HepG2 (cell line): ENCODE data around the gene DLG1. TPM values are rescaled to one million over a fixed set of nuclear protein-coding genes. Genes with fewer than 3 reads are reported as not detected.

ENCODE experiments used
- DMAP1 ChIP-seq: IDR thresholded peaks from 2 replicates; pipeline ENCODE4 v1.6.1; 2016
- HMGA1 ChIP-seq: sonication (generic); formaldehyde crosslinking; conservative IDR thresholded peaks from 2 replicates; pipeline ENCODE4 v1.4.0; 2020; ENCODE audit warnings: missing genetic modification reagents
- KLF12 ChIP-seq: sonication (generic); formaldehyde crosslinking; IDR thresholded peaks from 2 replicates; pipeline ENCODE4 v1.4.0; 2020; ENCODE audit warnings: missing genetic modification reagents, borderline replicate concordance
- NFE2L2 ChIP-seq: fragments of 150-350 bp; IDR thresholded peaks from 2 replicates; pipeline ENCODE4 v1.6.1; 2014; ENCODE audit warnings: low read length
- ZFAT ChIP-seq: sonication (generic); formaldehyde crosslinking; conservative IDR thresholded peaks from 2 replicates; pipeline ENCODE4 v1.8.1; 2023; ENCODE audit warnings: missing genetic modification reagents, inconsistent platforms
- ZNF773 ChIP-seq: sonication (generic); formaldehyde crosslinking; IDR thresholded peaks from 2 replicates; pipeline ENCODE4 v1.4.0; 2020; ENCODE audit warnings: missing genetic modification reagents, borderline replicate concordance
- ZNF850 ChIP-seq: sonication (generic); formaldehyde crosslinking; conservative IDR thresholded peaks from 2 replicates; pipeline ENCODE4 v1.9.0; 2021; ENCODE audit warnings: mild to moderate bottlenecking, missing genetic modification reagents
- polyA plus RNA-seq, 8 experiments: library from polyadenylated mRNA; depleted of rRNA in 3 of 8; stranded (reverse) in 7 of 8; unstranded in 1 of 8; fragments of >200 nt; fragmentation: Illumina TruSeq in 4 of 8; extraction: Trizol in 4 of 8; gene quantifications; 2 replicates each; pipeline versions ENCODE4 v1.2.1 to v1.2.3, GENCODE V29; 2011 to 2016; ENCODE audit warnings: low read depth in 4 of 8, missing spikeins in 1 of 8, mixed read lengths in 1 of 8; ENCODE audit not compliant: insufficient read depth in 1 of 8
- total RNA-seq, 5 experiments: library from RNA; depleted of rRNA; stranded (reverse); fragments of >200 nt; fragmentation: Illumina TruSeq; extraction: Trizol; gene quantifications; 2 replicates each; pipeline ENCODE4 v1.2.3, GENCODE V29; 2016; ENCODE audit warnings: low read depth in 1 of 5
- TF ChIP-seq, protein P1 (sequence below): sonication (generic); formaldehyde crosslinking; IDR thresholded peaks from 2 replicates; pipeline ENCODE4 v1.5.0; 2020; ENCODE audit warnings: missing genetic modification reagents, mild to moderate bottlenecking, borderline replicate concordance
- TF ChIP-seq, protein P2 (sequence below), 2 experiments: sonication (generic) in 1 of 2; formaldehyde crosslinking in 1 of 2; IDR thresholded peaks; 2 replicates each; pipeline versions ENCODE4 v1.6.1 to v1.9.0; 2014 to 2022; ENCODE audit warnings: antibody characterized with exemption in 1 of 2, borderline replicate concordance in 1 of 2, inconsistent platforms in 1 of 2, low read depth in 1 of 2, missing genetic modification reagents in 1 of 2
- TF ChIP-seq, protein P3 (sequence below): sonication (generic); formaldehyde crosslinking; IDR thresholded peaks from 2 replicates; pipeline ENCODE4 v1.5.0; 2020; ENCODE audit warnings: mild to moderate bottlenecking, missing genetic modification reagents
- TF ChIP-seq, protein P4 (sequence below): IDR thresholded peaks from 2 replicates; pipeline ENCODE4 v1.6.1; 2012; ENCODE audit warnings: low read depth, low read length, improper control_type of control experiment

Gene DLG1
- total and polyA plus RNA-seq, 2 of the 13 experiments (the other 11 are each of a cell fraction or from before 2014, with no cell fraction given), result 30.5 to 104 TPM

DNA sequence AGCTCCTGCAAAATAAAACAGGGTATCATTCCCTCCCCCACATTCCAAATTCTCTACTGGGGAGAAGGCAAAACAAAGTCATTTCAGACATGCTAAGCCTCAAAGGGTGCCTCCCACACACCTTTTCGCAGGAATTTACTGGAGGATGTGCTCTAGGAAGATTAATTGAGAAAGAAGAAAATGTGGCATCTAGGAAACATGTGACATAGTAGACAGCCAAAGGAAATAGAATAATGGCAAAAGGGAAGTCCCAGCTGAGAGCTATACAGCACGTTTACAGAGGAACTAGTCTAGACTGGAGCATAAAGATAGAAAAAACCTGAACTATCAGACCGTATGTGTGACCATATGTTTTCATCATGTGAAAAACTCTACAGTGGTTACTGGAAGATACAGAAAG lies 210.0 kb downstream of the DLG1 start (continued):
- TF ChIP-seq, protein P1, sequence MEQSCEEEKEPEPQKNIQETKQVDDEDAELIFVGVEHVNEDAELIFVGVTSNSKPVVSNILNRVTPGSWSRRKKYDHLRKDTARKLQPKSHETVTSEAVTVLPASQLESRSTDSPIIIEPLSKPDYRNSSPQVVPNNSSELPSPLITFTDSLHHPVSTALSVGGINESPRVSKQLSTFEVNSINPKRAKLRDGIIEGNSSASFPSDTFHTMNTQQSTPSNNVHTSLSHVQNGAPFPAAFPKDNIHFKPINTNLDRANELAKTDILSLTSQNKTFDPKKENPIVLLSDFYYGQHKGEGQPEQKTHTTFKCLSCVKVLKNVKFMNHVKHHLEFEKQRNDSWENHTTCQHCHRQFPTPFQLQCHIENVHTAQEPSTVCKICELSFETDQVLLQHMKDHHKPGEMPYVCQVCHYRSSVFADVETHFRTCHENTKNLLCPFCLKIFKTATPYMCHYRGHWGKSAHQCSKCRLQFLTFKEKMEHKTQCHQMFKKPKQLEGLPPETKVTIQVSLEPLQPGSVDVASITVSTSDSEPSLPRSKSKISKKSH (CRISPR knock-in tag), result no peak
- TF ChIP-seq HMGA1 (CRISPR knock-in tag), result no peak
- TF ChIP-seq ZNF850, result no peak
- TF ChIP-seq ZFAT, result no peak
- TF ChIP-seq, protein P2, sequence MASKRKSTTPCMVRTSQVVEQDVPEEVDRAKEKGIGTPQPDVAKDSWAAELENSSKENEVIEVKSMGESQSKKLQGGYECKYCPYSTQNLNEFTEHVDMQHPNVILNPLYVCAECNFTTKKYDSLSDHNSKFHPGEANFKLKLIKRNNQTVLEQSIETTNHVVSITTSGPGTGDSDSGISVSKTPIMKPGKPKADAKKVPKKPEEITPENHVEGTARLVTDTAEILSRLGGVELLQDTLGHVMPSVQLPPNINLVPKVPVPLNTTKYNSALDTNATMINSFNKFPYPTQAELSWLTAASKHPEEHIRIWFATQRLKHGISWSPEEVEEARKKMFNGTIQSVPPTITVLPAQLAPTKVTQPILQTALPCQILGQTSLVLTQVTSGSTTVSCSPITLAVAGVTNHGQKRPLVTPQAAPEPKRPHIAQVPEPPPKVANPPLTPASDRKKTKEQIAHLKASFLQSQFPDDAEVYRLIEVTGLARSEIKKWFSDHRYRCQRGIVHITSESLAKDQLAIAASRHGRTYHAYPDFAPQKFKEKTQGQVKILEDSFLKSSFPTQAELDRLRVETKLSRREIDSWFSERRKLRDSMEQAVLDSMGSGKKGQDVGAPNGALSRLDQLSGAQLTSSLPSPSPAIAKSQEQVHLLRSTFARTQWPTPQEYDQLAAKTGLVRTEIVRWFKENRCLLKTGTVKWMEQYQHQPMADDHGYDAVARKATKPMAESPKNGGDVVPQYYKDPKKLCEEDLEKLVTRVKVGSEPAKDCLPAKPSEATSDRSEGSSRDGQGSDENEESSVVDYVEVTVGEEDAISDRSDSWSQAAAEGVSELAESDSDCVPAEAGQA (IDR thresholded peaks at IDR 0.05; ENCODE audit: low read depth), result no peak
- TF ChIP-seq, protein P2 (CRISPR knock-in tag; IDR thresholded peaks at IDR 0.05; ENCODE audit: borderline replicate concordance), result no peak
- no peak for TF ChIP-seq KLF12
- no peak for TF ChIP-seq ZNF773 (CRISPR knock-in tag)
- TF ChIP-seq DMAP1, result no peak
- TF ChIP-seq, protein P3, sequence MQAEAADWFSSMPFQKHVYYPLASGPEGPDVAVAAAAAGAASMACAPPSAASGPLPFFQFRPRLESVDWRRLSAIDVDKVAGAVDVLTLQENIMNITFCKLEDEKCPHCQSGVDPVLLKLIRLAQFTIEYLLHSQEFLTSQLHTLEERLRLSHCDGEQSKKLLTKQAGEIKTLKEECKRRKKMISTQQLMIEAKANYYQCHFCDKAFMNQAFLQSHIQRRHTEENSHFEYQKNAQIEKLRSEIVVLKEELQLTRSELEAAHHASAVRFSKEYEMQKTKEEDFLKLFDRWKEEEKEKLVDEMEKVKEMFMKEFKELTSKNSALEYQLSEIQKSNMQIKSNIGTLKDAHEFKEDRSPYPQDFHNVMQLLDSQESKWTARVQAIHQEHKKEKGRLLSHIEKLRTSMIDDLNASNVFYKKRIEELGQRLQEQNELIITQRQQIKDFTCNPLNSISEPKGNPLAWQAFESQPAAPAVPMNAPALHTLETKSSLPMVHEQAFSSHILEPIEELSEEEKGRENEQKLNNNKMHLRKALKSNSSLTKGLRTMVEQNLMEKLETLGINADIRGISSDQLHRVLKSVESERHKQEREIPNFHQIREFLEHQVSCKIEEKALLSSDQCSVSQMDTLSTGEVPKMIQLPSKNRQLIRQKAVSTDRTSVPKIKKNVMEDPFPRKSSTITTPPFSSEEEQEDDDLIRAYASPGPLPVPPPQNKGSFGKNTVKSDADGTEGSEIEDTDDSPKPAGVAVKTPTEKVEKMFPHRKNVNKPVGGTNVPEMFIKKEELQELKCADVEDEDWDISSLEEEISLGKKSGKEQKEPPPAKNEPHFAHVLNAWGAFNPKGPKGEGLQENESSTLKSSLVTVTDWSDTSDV (CRISPR knock-in tag), result no peak
- no peak for TF ChIP-seq NFE2L2
- TF ChIP-seq, protein P4, sequence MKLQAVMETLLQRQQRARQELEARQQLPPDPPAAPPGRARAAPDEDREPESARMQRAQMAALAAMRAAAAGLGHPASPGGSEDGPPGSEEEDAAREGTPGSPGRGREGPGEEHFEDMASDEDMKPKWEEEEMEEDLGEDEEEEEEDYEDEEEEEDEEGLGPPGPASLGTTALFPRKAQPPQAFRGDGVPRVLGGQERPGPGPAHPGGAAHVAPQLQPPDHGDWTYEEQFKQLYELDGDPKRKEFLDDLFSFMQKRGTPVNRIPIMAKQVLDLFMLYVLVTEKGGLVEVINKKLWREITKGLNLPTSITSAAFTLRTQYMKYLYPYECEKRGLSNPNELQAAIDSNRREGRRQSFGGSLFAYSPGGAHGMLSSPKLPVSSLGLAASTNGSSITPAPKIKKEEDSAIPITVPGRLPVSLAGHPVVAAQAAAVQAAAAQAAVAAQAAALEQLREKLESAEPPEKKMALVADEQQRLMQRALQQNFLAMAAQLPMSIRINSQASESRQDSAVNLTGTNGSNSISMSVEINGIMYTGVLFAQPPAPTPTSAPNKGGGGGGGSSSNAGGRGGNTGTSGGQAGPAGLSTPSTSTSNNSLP, result no peak
- TF ChIP-seq, all 625 proteins: peak for 0
